Right cardiac atrium (tissue), 5 donors: Measurements from ENCODE around the gene IGLL1. TPM values are rescaled to one million over a fixed set of nuclear protein-coding genes. Genes with fewer than 3 reads are reported as not detected.

Source experiments
- ATAC-seq, 2 donors: fragments of 200-7000 bp; cut with Tn5 transposase; one replicate each; pipeline versions ENCODE4 v1.8.0 to v1.9.1; 2020; ENCODE audit warnings: moderate library complexity in 2 of 2, mild to moderate bottlenecking in 1 of 2
- DNase-seq, 3 donors: peaks; one replicate each; pipeline ENCODE4 v3.0.0-alpha.2; 2020
- H3K27ac ChIP-seq: one replicate; pipeline ENCODE4 v1.5.1; 2013; ENCODE audit warnings: mild to moderate bottlenecking, low read length, control low read depth, moderate library complexity
- H3K27me3 ChIP-seq: one replicate; pipeline ENCODE4 v1.6.1; 2013; ENCODE audit not compliant: control insufficient read depth, insufficient read depth
- H3K4me1 ChIP-seq: one replicate; pipeline ENCODE4 v1.6.1; 2013; ENCODE audit warnings: low read length; ENCODE audit not compliant: control insufficient read depth, insufficient read depth
- H3K4me3 ChIP-seq: one replicate; pipeline ENCODE4 v1.5.1; 2013; ENCODE audit warnings: low read length, control low read depth
- H3K9me3 ChIP-seq: one replicate; pipeline ENCODE4 v1.6.1; 2013; ENCODE audit warnings: low read length; ENCODE audit not compliant: control insufficient read depth
- whole genome bisulfite sequencing: extraction: QIAGEN DNeasy Blood & Tissue Kit; methylation state at CpG from one replicate; pipeline ENCODE4 v1.1.7; 2013; 5-methylcytosine and 5-hydroxymethylcytosine counted together
- intact Hi-C, 4 donors: fragments of 100-400 bp; cut with DNase I; formaldehyde crosslinking; loops; one replicate each; pipeline versions ENCODE4 v1.11.0 to v1.14.0; 2022 to 2023
- polyA plus RNA-seq: library from polyadenylated mRNA; stranded (reverse); fragments of 200-250 nt; gene quantifications from one replicate; pipeline ENCODE4 v1.2.3, GENCODE V29; 2013
- total RNA-seq, 4 donors: library from RNA; stranded (reverse); fragmentation: NEBNext Ultra II Directional; extraction: Animal tissue kit (Norgen Biotek cat#: 25700); gene quantifications; one replicate each; pipeline ENCODE4 v1.2.1, GENCODE V29; 2021
- donor health status: healthy with polysubstance abuse.
- donor health status: DM: no; HTN: yes; CAD: no.
- donor health status: DM: no; HTN: no; CAD: no.
- donor health status: DM: no; HTN: yes; CAD: no; lungs with severe emphysema.
- donor health status: DM: yes; HTN: yes; CAD: no.

IGLL1 gene
- total and polyA plus RNA-seq, 5 donors: not detected

DNA sequence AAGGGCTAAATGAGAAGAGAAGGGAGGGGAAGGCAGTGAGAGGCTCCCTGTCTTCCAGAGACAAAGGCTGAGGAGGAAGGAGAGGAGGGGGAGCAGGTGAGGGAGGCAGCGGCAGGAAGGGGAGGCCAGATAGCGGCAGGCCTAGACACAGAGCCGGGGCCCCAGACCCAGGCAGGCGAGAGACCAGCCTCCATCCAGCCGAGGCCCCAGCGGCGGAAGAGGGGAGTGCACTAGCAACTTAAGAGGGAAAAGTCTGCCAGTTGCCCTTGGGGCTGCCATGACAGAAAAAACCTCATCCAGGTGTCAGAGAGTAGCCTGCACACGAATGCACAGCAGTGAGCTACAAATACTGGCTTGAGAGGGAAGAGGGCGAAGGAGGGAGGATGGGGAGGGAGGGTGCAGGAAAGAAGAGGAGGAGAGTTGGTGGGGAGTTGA lies 46.7 kb downstream of the IGLL1 start:
- DNase-seq: no peak
- Histone ChIP-seq H3K9me3 (no peaks in the 10 kb centered on the region), H3K27me3 (no peaks in the 10 kb centered on the region), H3K27ac (peak overlapping the region; percentile 21), H3K4me1 (peaks cover 9% of the 10 kb centered on the region), H3K4me3 (no peak overlapping the region)
- 38% methylated on average over 9 of the region's 9 CpGs for WGBS
- intact Hi-C loops: loop anchor here in 1 of 4 donors (10.0 kb wide), 2 partner anchors 139 to 229 kb away; no protein-coding TSS in a partner anchor
- no peak for ATAC-seq

DNA sequence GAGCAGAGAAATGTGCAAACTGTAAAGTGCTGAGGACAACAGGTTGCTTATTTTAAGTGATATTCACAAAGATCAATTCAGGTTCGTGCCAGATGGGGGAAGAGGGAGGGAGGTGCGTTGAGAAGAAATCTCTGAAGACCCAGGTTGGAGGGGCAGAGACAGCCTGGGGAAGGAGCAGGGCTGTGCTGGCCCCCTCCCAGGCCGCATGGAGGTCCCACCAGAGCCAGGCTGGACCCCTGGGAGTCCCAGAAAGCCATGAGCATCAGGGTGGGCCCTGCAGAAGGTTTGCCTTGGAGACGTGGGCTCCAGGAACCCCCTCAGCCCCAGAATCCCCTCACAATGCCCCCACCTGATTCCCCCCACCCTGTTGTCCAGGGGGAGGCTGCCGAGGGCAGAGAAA lies 47.4 kb downstream of the IGLL1 start:
- H3K27ac ChIP-seq: no peak overlapping the region
- no peaks in the 10 kb centered on the region for H3K27me3 ChIP-seq
- intact Hi-C loops: loop anchor here in 1 of 4 donors (10.0 kb wide), 2 partner anchors 138 to 228 kb away; no protein-coding TSS in a partner anchor
- 88% methylated on average over 5 of the region's 5 CpGs for WGBS
- H3K4me1 ChIP-seq: peaks cover 7% of the 10 kb centered on the region
- ATAC-seq (no peak), DNase-seq (no peak)
- no peak overlapping the region for H3K4me3 ChIP-seq
- no peaks in the 10 kb centered on the region for H3K9me3 ChIP-seq

DNA sequence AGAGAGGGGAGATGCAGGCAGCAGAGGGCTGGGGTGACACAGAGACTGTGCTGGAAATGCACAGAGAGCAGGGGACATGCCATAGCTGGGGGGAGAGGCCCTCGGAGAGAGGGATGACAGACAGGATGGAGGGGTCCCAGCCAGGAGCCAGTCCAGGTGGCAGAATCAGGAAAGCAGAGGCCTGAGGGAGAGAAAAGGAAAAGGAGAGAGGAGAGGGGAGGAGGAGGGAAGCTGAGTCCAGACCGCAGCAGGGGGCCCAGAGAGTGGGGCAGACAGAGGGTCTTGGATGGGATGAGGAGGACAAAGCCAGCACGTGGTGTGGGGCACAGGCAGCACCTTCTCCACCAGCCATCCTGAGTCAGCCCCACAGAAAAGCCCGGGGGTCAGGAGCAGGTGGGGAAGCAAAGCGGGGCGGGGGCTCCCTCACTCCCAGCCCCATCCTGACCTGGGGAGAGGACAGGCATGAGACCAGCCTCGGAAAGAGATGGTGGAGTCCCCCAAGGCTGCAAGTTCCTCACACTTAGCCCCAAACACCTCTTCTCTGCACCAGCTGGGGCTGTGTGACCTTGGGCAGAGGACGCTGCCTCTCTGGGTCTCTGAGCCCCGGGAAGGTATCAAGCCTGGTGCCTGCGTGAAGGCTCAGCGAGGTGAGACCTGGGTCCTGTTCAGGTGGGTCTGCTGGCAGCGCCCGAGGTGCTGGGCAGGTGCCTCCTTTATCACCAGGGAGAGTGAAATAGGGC lies 48.0 kb downstream of the IGLL1 start:
- H3K9me3 ChIP-seq: no peaks in the 10 kb centered on the region
- intact Hi-C loops: loop anchor here in 1 of 4 donors (10.0 kb wide), 2 partner anchors 137 to 227 kb away; no protein-coding TSS in a partner anchor
- DNase-seq: no peak
- WGBS: 83% methylated on average over 13 of the region's 13 CpGs
- H3K27ac ChIP-seq: no peak overlapping the region
- peaks cover 7% of the 10 kb centered on the region for H3K4me1 ChIP-seq
- no peak for ATAC-seq
- no peaks in the 10 kb centered on the region for H3K27me3 ChIP-seq
- no peak overlapping the region for H3K4me3 ChIP-seq

DNA sequence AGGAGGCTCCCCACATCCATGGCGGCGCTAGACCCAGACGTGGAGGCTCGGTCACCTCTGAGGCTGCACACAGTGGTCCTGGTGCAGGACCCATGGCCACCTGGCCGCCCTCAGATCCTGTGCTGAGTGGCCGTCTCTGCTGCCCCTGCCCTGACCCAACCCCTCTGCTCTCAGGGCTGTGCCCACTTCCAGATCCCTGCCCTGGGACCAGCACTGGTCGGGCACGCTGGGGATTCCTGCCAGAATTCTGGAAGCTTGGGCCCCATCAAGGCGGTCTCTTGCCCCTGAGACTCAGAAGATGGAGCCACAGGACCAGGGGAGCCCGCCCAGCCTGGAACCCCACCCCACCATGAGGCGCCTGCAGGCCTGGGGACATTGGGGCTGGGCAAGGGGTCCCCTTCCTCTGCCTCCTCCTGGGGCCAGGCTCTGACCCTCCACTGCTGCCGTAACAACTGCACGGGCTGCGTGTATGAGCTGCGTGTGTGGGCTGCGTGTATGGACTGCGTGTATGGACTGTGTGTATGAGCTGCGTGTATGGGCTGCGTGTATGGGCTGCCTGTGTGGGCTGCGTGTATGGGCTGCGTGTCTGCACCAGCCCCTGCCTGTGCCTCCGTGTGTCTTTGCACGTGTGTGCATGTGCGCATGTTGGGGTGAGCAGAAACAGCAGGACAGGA lies 48.7 kb downstream of the IGLL1 start:
- DNase-seq (peak in 1 of 3 donors; percentile 49), ATAC-seq (no peak)
- Histone ChIP-seq H3K27me3 (no peaks in the 10 kb centered on the region), H3K4me1 (peaks cover 7% of the 10 kb centered on the region), H3K27ac (no peak overlapping the region), H3K9me3 (no peaks in the 10 kb centered on the region), H3K4me3 (no peak overlapping the region)
- 95% methylated on average over 24 of the region's 24 CpGs for WGBS
- intact Hi-C loops: loop anchor here in 1 of 4 donors (10.0 kb wide), 2 partner anchors 137 to 227 kb away; no protein-coding TSS in a partner anchor

DNA sequence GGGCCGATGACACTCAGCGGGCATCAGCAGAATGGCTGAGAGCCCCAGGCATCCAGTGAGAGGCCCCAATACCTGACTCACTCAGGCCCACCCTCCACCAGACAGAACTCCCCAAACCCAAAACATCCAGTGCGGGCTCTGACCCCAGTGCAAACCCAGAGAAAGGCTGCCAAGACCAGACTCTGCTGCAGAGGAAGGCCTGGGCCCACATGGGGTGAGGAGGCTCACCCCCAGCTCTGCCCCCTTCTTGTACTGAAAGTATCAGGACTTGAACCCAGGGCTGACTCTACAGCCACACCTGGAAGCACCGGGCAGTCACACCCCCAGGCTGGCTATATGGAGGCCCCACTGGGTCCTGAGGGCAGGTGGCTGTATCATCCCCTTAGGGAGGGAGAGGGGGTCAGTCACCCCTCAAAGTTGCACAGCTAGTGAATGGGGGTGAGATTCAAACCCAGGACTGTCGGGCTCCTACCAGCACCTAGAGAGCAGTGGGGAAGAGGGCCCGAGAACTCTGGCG lies 49.3 kb downstream of the IGLL1 start:
- Histone ChIP-seq H3K9me3 (no peaks in the 10 kb centered on the region), H3K4me3 (no peak overlapping the region), H3K27ac (no peak overlapping the region), H3K4me1 (peaks cover 7% of the 10 kb centered on the region), H3K27me3 (no peaks in the 10 kb centered on the region)
- ATAC-seq: no peak
- 97% methylated on average over 7 of the region's 7 CpGs for WGBS
- DNase-seq: peak in 1 of 3 donors; percentile 7
- intact Hi-C loops: loop anchor here in 1 of 4 donors (10.0 kb wide), 2 partner anchors 136 to 226 kb away; no protein-coding TSS in a partner anchor

DNA sequence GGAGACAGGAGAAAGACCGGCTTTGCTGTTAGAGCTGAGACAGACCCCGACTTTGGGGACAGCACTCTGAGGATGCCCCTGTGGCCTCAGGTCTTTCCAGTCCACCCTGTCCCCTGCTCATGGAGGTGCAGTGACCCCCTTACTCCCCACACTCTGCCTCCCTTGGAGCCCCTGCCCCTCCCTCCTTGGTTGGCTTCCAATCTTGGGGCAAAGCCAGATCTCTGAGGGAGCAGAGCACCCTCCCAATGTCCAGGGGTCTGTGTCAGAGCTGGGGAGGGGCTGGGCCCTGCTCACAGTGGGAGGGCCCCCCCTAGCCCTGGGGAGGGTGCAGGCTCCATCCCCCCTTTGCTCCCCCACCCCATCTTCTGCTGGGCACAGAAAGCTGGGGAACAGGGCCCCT lies 50.0 kb downstream of the IGLL1 start:
- H3K4me3 ChIP-seq: no peak overlapping the region
- 82% methylated on average over 2 of the region's 2 CpGs for WGBS
- intact Hi-C loops: loop anchor here in 1 of 4 donors (10.0 kb wide), 2 partner anchors 135 to 225 kb away; no protein-coding TSS in a partner anchor
- peaks cover 7% of the 10 kb centered on the region for H3K4me1 ChIP-seq
- DNase-seq (peak in 1 of 3 donors; percentile 31), ATAC-seq (no peak)
- no peaks in the 10 kb centered on the region for H3K9me3 ChIP-seq
- H3K27me3 ChIP-seq: no peaks in the 10 kb centered on the region
- H3K27ac ChIP-seq: no peak overlapping the region

DNA sequence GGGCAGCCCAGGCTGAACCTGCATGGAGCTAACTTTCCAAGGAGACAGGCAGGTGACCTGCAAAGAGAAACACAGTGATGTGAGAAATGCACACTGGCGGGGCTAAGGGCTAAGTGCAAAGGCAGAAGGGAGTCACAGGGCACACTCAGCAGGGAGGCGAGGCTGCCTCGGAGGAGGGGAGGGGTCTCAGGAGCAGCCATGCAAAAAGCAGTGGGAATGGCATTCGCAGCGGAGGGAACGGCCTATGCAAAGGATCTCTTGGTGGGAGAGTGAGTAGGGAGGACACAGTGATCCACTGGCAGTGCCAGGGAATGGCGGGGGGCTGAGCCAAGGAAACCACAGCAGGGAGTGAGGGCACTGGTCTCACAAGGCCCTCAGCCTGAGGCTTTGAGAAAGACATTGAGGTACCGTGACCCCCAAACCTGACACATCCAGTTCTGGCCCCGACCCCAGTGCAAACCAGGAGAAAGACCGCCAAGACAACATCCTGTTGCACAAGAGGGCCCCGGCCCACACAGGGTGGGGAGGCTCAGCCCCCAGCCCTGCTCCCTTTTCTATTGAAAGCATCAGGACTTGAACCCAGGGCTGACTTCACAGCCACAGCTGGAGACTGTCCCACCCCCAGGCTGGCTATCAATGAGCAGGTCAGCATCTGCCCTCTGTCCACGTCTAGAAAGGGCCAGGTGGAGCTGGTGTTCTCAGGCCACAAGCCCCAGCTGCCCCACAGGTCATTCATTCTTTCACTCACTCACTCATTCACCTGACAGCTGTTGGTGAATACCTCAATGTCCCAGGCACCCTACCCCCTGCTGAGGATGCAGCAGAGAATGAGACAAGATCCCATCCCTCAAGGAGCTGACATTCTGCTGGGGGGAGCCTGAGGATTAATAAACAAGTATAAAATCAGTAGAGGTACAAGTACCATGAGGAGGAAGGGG lies 50.7 kb downstream of the IGLL1 start:
- H3K27ac ChIP-seq: no peak overlapping the region
- intact Hi-C loops: loop anchor here in 2 of 4 donors (10.0 kb wide), 3 partner anchors 135 to 235 kb away; partner anchors contain the start of genes C22orf15 (in 1 of the 2) and CHCHD10 (in 1 of the 2)
- H3K27me3 ChIP-seq: no peaks in the 10 kb centered on the region
- no peaks in the 10 kb centered on the region for H3K9me3 ChIP-seq
- 85% methylated on average over 12 of the region's 12 CpGs for WGBS
- H3K4me3 ChIP-seq: no peak overlapping the region
- DNase-seq: peak in 1 of 3 donors; percentile 35
- ATAC-seq: no peak
- peaks cover 7% of the 10 kb centered on the region for H3K4me1 ChIP-seq

DNA sequence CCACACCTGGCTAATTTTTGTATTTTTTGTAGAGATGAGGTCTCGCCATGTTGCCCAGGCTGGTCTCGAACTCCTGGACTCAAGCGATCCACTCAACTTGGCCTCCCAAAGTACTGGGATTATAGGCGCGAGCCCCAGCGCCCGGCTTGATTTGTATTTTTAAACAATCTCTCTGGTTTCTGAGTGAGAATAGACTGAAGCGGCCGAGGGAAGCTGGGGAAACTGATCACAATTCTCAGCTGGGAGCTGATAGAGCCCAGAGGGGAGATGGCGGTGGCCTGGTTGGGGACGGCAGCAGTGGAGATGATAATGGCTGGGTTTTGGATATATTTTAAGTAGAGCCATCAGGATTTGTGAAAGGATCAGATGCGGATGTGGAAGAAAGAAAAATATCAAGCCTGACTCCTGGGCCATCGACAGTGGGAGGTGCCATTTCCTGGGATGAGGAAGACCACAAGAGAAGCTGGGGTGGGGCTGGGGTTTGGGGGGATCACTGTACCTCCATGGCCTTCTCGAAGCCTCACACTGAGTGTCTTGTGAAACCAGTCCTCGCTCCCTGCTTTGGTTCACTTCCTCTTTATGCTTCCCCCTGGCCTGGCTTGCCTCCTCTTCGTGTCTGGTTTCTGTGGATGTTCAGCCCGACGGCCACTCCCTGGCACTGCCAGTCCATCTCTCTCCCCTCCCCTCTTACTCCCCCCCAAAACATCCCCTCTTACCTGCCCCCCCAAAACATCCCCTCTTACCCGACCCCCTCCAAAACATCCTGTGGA lies 51.9 kb downstream of the IGLL1 start:
- DNase-seq (no peak), ATAC-seq (no peak)
- Histone ChIP-seq H3K9me3 (no peaks in the 10 kb centered on the region), H3K4me3 (no peak overlapping the region), H3K27me3 (no peaks in the 10 kb centered on the region), H3K4me1 (peaks cover under 1% of the 10 kb centered on the region), H3K27ac (no peak overlapping the region)
- WGBS: 81% methylated on average over 19 of the region's 19 CpGs
- intact Hi-C loops: loop anchor here in 1 of 4 donors (10.0 kb wide), 1 partner anchor 237 kb away; the partner anchor contains the start of genes C22orf15 and CHCHD10

DNA sequence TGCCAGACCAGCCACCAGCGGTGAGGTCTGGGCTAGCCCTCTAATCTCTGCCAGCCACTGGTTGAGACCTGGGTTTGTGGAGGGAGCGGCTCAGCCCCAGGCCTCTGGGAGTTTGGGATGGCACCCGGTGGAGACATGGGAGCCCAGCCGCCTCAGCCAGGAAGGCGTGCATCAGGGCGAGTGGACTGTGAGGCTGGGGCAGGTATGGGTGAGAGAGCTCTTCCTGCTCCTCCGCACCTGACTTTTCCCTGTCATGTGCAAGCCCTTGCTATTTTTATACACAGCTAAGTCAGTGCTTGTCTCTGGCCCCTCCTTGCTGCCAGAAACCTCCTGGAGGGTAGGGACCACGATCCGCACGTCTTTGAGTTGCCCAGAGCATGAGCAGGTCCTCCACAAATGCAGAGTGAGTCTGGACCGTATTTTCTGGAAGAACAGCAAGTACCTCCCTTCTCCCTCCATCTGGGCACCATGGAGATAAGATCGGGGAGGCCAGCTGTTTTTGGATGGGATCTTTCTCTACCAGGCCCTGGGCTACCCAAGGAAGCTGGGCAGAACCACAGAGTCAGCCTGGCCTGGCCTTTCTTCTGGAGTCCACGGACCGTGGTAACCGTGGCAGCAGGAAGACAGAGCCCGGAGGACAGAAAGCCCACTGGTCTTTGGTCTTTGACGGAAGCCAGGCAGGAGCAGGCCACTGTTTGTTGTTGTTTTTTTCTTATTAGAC lies 53.3 kb downstream of the IGLL1 start:
- Histone ChIP-seq H3K27ac (no peak overlapping the region), H3K4me1 (no peaks in the 10 kb centered on the region), H3K4me3 (no peak overlapping the region), H3K9me3 (no peaks in the 10 kb centered on the region), H3K27me3 (no peaks in the 10 kb centered on the region)
- WGBS: 80% methylated on average over 17 of the region's 17 CpGs
- intact Hi-C loops: loop anchor here in 1 of 4 donors (10.0 kb wide), 1 partner anchor 238 kb away; the partner anchor contains the start of genes C22orf15 and CHCHD10
- DNase-seq: peak in 1 of 3 donors; percentile 43
- no peak for ATAC-seq
